NCI-H1417 (cell line): Measurements from ENCODE around the gene PGBD4.
"Not testable (repeated sequence)": the region's sequence is repeated elsewhere in the genome, so short reads cannot be mapped to it uniquely, and the experiment has no call there.

ENCODE experiments used
- DNase-seq, 3 experiments: peaks; one replicate each; lab custom pipeline; 2025; lab: John Stamatoyannopoulos, UW

PGBD4 gene

DNA sequence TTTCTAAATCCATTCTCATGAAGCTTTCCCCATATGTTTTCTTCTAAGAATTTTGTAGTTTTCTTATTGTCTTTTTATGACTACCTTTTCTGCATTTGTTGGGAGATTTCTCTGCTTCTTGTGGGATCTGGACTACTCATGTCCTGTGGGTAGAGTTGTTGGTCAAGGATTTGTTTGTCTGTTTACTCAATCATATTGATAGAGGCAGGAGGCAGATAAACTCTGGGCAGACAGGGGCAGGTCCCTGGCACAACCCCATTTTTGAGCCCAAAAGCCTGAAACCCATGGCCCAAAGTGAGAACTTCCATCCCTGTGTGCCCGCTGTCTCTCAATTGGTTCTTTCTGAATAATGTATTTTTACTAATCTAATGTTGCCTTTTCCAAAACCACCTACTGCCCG is 12.3 kb downstream of the PGBD4 start:
- DNase-seq, result no peak

DNA sequence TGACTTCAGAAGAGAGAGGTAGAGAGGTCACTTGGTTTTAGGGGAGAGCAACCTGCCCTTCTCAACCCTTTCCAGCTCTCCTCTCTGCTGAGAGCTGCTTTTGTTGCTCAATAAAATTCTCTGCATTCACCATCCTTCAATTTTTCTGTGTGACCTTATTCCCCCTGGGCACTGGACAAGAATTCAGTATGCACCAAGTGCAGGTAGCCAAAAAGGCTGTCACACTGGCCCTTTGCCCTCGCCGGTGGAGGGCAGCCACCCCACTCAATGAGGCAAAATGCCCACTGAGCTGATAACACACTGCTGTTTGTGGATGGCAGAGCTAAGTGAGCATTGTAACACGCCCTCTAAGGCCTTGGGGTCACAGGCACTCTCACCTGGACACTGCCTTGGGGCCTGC is 12.9 kb downstream of the PGBD4 start:
- DNase-seq, result no peak

DNA sequence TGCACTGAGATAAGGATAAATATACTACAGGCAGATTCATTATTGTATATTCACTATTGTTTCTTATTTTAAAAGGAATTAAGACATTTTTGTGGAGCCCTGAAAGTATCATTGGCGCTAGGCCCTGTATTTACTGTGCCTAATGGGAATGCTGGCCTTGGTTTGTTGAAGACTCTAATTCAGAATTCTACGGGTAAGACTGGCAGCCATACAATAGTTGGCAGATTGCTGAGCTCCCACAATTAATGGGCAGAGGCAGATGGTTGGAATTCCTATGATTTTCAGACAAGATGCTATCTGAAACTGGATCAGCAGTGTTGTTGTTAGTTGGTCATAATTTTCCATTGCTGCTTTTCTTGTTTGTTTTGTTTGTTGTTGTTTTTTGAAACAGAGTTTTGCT is 14.7 kb downstream of the PGBD4 start:
- DNase-seq, result no peak

DNA sequence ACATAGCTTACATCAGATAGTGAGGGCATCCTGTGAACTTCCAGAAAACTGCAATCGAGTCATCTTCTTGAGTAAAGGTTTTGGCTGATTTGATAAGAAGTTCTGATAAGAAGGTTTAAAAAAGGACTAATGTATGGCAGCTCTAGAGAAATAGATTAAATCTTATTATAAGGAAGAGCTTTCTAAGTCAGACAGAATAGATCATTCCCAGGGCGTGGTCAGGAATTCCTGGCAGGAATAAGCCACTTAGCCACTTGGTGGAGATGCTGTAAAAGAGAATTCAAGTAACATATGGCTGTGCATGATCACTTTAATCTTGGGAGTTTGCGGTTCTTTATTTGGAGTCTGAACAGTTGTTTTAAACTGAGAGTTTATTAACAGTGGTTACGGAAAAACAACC is 17.4 kb downstream of the PGBD4 start:
- no peak for DNase-seq

DNA sequence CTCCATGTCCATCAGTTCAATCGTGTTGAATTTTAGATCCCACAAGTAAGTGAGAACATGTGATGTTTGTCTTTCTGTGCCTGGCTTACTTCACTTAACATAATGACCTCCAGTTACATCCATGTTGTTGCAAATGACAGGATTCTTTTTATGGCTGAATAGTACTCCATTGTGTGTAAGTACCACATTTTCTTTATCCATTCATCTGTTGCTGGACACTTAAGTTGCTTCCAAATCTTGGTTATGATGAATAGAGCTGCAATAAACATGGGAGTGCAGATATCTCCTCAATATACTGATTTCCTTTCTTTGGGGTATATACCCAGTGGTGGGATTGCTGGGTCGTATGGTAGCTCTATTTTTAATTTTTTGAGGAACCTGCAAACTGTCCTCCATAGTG is 18.5 kb downstream of the PGBD4 start:
- DNase-seq, result not testable (repeated sequence)

DNA sequence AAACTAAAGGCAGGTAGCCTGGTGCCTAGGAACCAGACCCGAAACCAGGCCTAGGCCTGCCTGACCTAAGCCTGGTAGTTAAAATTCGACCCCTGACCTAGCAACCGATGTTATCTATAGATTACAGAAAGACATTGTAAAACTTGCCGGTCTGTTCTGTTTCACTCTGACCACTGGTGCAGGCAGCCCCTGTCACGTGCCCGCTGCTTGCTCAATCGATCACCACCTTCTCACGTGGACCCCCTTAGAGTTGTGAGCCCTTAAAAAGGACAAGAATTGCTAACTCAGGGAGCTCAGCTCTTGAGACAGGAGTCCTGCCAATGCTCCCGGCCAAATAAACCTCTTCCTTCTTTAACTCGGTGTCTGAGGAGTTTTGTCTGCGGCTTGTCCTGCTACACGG is 19.9 kb downstream of the PGBD4 start:
- not testable (repeated sequence) for DNase-seq

DNA sequence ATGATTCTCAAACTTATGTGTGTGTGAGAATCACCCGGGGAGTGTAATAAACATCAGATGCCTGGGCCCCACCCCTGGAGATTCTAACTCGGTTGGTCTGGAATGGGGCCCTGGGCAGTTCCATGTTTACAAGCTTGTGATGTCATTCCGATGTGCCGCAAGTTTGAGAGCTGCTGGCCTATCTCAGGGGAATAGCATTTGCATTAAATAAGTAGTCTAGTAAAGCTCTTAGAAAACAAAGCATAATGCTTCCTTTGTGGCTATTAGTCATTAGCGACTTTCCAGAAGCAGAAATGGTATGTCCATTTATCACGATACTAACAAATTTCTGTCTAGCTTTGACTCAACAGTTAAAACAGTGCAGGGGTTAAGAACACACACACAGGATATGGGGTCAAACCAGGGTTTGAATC is 20.9 kb downstream of the PGBD4 start:
- DNase-seq, result no peak

DNA sequence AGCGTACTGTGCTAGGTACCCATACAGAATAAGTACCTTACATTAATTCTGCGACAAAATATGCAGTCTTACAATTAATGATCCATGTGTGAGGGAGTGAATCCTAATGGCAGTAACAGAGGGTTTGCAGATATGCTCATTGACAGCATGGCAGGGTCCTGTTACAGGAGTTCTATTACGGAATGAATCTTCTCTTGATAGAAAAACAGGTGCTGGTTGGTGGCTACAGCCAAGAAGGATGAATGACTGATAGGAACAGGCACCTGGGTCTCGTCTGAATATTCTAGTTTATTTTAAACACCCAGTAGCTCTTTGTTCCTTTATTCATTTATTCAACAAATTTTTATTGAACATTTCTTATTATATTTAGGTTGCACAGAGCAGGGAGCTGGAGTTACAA is 22.8 kb downstream of the PGBD4 start:
- no peak for DNase-seq

DNA sequence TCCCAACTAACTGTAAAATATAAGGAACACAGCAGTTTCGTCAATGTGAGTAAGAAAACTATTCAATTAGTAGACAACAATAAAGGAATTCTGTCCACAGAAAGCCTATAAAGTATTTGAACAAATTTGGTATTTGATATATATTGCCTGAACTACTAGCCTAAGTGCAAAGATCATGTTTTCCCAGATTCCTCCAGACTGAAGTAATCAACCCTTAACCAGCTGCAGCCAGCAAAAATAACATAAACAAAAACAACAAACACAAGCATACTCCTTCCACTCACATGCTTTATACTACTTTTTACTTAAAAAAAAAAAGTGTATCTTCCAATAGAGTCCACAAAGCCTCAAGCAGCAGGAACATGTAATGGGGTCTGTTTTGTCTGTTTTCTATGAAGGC is 24.1 kb downstream of the PGBD4 start:
- DNase-seq, result no peak

DNA sequence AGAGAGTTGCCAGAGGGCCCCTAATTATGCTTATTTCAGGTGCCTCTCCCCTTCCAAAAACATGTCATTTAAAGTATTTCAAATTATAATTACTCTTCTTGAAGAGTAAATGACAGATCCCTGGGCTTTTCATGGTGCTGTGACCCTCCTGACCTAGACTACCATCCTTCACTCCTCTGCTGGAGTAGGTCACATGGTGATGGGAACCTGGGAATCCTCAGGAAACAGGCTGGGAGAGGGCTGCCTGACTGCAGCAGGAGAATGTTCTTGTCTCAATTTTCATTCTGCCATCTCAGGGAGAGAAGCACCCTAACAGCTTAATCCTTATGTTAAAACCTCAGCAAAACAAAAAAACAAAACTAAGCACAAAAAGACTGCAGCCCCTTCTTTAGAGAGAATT is 24.6 kb downstream of the PGBD4 start:
- DNase-seq, result no peak

DNA sequence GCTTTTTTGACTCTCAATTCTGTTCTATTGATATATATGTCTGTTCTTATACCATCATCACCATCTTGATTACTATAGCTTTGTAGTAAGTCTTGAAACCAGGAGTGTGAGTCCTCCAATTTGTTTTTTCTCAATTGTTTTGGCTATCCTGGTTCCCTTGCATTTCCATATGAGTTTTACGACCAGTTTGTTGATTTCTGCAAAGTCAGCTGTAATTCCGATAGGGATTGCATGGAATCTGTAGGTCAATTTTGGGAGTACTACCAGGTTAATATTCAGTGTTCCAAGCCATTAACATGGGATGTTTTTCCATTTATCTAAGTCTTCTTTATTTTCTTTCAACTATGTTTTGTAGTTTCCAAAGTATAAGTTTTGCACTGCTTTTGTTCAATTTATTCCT is 27.0 kb downstream of the PGBD4 start:
- DNase-seq, result no peak

DNA sequence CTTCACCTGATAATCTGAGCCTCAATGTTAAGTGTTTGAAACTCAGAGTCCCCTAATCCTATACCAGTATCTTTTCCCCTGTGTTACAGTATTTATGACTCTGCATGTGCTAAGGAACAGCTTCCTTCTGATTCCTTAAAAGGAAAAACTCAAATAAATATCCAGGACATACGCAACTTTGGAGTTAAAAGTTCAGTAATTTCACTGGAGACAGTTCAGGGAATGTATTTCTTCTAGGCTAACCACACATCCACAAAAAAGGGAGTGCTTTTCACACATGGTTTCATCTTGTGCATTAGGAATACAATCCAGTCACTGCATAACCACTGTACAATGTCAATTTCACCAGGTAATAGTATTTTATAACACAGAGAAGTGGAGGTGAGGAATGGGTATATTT is 31.0 kb downstream of the PGBD4 start:
- no peak for DNase-seq

DNA sequence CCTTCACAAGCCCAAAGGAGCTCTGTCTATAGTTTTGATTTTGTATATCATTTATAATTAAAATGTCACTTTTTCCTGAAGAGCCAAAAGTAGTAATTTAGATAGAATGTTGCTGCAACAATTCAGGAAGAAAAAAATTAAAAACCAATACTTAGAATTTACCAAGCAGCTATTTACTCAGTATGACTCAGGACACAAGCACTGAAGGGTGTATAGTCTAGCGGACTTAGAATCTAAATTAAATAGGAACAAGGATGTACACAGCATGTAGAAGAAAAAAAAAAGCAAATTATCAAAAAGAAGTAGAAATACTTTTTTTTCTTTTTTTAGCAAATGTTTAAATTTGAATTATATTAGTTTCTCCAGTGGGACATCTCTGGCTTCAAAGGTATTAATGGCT is 31.6 kb downstream of the PGBD4 start:
- no peak for DNase-seq

DNA sequence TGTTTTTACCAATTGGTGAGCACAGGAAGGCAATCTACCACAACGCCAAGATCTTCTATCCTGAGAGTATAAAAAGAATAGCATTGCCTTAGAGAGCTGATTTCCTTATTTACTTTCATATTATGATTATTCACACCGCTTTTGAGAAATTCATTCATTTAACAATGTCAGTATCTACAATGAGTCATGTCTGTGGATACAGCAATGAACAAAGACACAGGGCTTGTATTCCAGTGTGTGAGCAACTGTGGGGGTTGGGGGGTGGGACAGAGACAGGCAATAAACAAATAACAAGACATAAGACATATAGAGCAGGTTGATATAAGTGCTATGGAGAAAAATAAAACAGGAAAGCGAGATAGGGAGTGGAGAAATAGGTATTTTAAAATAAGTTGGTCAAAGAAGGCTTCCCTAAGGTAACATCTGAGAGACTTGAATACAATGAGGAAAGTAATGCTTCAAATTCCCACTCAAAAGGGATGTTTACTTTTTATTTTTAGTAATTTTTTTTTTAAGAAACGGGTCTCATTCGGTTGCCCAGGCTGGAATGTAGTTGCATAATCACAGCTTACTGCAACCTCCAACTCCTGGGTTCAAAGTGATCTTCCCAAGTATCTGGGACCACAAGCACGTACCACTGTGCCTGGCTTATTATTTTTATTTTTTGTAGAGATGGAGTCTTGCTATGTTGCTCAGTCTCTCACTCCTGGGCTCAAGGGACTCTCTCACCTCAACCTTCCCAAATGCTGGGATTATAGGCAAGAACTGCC is 45.7 kb downstream of the PGBD4 start:
- no peak for DNase-seq

DNA sequence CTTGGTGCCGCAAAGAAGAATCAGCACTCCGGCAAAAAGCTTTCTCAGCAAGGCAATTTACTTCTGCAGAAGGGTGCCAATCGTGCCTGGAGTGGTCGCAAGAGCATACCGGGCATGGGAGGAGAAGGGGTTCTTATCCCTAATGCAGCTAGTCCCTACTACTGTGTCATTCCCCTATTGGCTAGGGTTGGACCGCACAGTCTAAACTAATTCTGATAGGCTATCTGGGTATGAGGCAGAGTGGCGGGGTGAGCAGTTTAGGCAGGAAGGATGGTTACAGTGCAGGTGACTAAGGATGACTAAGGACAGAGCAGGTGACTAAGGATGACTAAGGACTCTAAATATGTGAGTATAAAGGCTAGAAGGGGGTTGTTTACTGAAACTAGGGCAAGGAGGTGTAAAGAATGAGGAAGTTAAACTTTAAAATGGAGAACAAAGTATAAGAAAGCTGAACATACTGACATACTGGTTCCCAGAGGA is 52.9 kb downstream of the PGBD4 start:
- DNase-seq, result no peak

DNA sequence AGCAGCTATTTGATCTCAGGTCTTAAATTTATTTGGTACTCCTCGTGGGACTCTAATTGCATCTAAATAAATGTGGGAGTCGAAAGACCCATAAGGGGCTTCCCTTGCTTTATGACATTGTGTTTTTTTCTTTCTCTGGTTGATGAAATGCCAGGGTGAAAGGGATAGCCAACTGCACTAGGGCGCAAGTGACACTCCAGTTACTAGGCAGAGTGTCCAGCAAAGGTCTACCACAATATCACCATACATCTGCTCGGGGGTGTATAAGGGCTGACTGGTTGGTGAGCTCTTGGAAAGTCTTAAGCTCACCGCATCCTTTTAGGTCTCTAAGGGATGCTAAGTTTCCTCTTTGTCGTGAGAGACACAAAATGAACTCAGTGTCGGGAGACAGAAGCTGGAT is 54.0 kb downstream of the PGBD4 start:
- no peak for DNase-seq
